B cell (primary cell): ENCODE results near the gene ST6GALNAC3. TPM values are rescaled to one million over a fixed set of nuclear protein-coding genes. Genes with fewer than 3 reads are reported as not detected.

Experiments used
- ATAC-seq: fragments of 200-7000 bp; cut with Tn5 transposase; one replicate; pipeline ENCODE4 v1.10.0; 2021; ENCODE audit warnings: low read depth, mild to moderate bottlenecking, moderate number of reproducible peaks, moderate library complexity
- CTCF ChIA-PET: fragments of 350-600 bp; sonication (Branson Sonifier 250); formaldehyde crosslinking; loops from one replicate; lab custom pipeline; 2021; ENCODE audit warnings: antibody characterized with exemption, inconsistent platforms; lab: Charles Lee
- POLR2A ChIA-PET: fragments of 350-600 bp; sonication (Branson Sonifier 250); formaldehyde crosslinking; loops from one replicate; lab custom pipeline; 2021; ENCODE audit warnings: antibody characterized with exemption; lab: Charles Lee
- DNase-seq: peaks from one replicate; pipeline ENCODE4 v3.0.0; 2013
- H2AFZ ChIP-seq: 2 replicates; pipeline ENCODE4 v1.6.1; 2012; ENCODE audit warnings: mild to moderate bottlenecking, low read depth, low read length; ENCODE audit not compliant: insufficient read depth, poor library complexity, severe bottlenecking
- H3K27ac ChIP-seq, 2 donors: 1 replicate in 1 of 2; 2 replicates in 1 of 2; pipeline ENCODE4 v1.5.1; 2012 to 2013; ENCODE audit warnings: low read length in 2 of 2, mild to moderate bottlenecking in 2 of 2, moderate library complexity in 1 of 2
- H3K27me3 ChIP-seq, 4 experiments: fragments of 200-600 bp in 1 of 4; sonication (generic) in 1 of 4; replicated peaks in 1 of 4; 1 replicate in 2 of 4; 2 replicates in 2 of 4; pipeline versions ENCODE4 v1.6.1 to v1.7.0; 2013 to 2016; ENCODE audit warnings: low read length in 3 of 4, mild to moderate bottlenecking in 2 of 4, mixed read lengths in 1 of 4, moderate library complexity in 1 of 4; ENCODE audit not compliant: insufficient read depth in 4 of 4, control insufficient read depth in 3 of 4; ENCODE audit errors: control extremely low read depth in 1 of 4
- H3K36me3 ChIP-seq, 2 experiments: replicated peaks in 1 of 2; 1 replicate in 1 of 2; 2 replicates in 1 of 2; pipeline versions ENCODE4 v1.6.1 to v1.7.1; 2013; ENCODE audit warnings: low read length in 1 of 2; ENCODE audit not compliant: insufficient read depth in 2 of 2, control insufficient read depth in 1 of 2; ENCODE audit errors: control extremely low read depth in 1 of 2, extremely low read depth in 1 of 2
- H3K4me1 ChIP-seq, 2 donors: fragments of 200-600 bp in 1 of 2; sonication (generic) in 1 of 2; 1 replicate in 1 of 2; 2 replicates in 1 of 2; pipeline versions ENCODE4 v1.5.1 to v1.6.1; 2013 to 2017; ENCODE audit warnings: low read length in 2 of 2; ENCODE audit not compliant: control insufficient read depth in 2 of 2, insufficient read depth in 2 of 2
- H3K4me2 ChIP-seq: replicated peaks from 2 replicates; pipeline ENCODE3; 2012; ENCODE audit warnings: mild to moderate bottlenecking, low read depth, low read length; ENCODE audit not compliant: poor library complexity, severe bottlenecking
- H3K4me3 ChIP-seq, 5 experiments: fragments of 200-600 bp in 1 of 5; sonication (generic) in 1 of 5; 1 replicate in 3 of 5; 2 replicates in 2 of 5; pipeline versions ENCODE4 v1.5.1 to v1.7.0; 2011 to 2016; ENCODE audit warnings: low read length in 4 of 5, mild to moderate bottlenecking in 4 of 5, low read depth in 2 of 5, control low read depth in 1 of 5, moderate library complexity in 1 of 5; ENCODE audit not compliant: insufficient read depth in 1 of 5; ENCODE audit errors: control extremely low read depth in 1 of 5, extremely low read depth in 1 of 5
- H3K79me2 ChIP-seq: fragments of 200-600 bp; sonication (generic); one replicate; pipeline ENCODE4 v1.6.0; 2016; ENCODE audit warnings: low read length; ENCODE audit not compliant: control insufficient read depth, insufficient read depth
- H3K9ac ChIP-seq: fragments of 200-600 bp; sonication (generic); 2 replicates; pipeline ENCODE4 v1.6.1; 2017; ENCODE audit warnings: mild to moderate bottlenecking, low read length, moderate library complexity
- H3K9me3 ChIP-seq, 3 donors: one replicate each; pipeline versions ENCODE4 v1.6.1 to v1.7.1; 2013; ENCODE audit warnings: low read length in 2 of 3; ENCODE audit not compliant: control insufficient read depth in 2 of 3, insufficient read depth in 1 of 3; ENCODE audit errors: control extremely low read depth in 1 of 3
- H4K20me1 ChIP-seq: 2 replicates; pipeline ENCODE4 v1.6.0; 2012; ENCODE audit warnings: mild to moderate bottlenecking, low read length; ENCODE audit not compliant: insufficient read depth, control insufficient read depth, poor library complexity, severe bottlenecking
- H3K27ac Mint-ChIP-seq: one replicate; pipeline ENCODE4 v1.8.0; 2021; ENCODE audit warnings: mixed read lengths
- H3K27me3 Mint-ChIP-seq: one replicate; pipeline ENCODE4 v1.8.0; 2021; ENCODE audit warnings: mixed read lengths
- H3K4me1 Mint-ChIP-seq: one replicate; pipeline ENCODE4 v1.8.0; 2021; ENCODE audit warnings: mixed read lengths
- H3K4me3 Mint-ChIP-seq: one replicate; pipeline ENCODE4 v1.8.0; 2021; ENCODE audit warnings: mixed read lengths
- H3K9me3 Mint-ChIP-seq: one replicate; pipeline ENCODE4 v1.8.0; 2022; ENCODE audit warnings: mixed read lengths; ENCODE audit not compliant: insufficient read depth
- EZH2 ChIP-seq: IDR thresholded peaks from 2 replicates; pipeline ENCODE4 v1.6.1; 2012; ENCODE audit warnings: borderline replicate concordance, low read depth, mild to moderate bottlenecking, moderate library complexity, low read length; ENCODE audit not compliant: insufficient read depth, poor library complexity, severe bottlenecking
- WGBS: methylation state at CpG from one replicate; pipeline ENCODE4 v1.1.5; 2013; ENCODE audit warnings: missing lambda C conversion rate; ENCODE audit not compliant: insufficient coverage; 5-methylcytosine and 5-hydroxymethylcytosine counted together
- intact Hi-C: fragments of 100-400 bp; cut with micrococcal nuclease; formaldehyde crosslinking; loops from one replicate; pipeline ENCODE4 v1.10.0; 2022
- polyA plus RNA-seq: library from polyadenylated mRNA; depleted of rRNA; stranded (reverse); fragments of >200 nt; gene quantifications from 2 replicates; pipeline ENCODE4 v1.2.3, GENCODE V29; 2012
- total RNA-seq, 2 donors: library from RNA; stranded (reverse); fragments of 120-200 nt in 1 of 2; gene quantifications; 1 replicate in 1 of 2; 2 replicates in 1 of 2; pipeline versions ENCODE4 v1.2.3 to v1.2.4, GENCODE V29; 2013 to 2022
- TF ChIP-seq, protein P1 (sequence below): fragments of 200-600 bp; IDR thresholded peaks from one replicate; pipeline ENCODE4 v1.8.0; 2022; ENCODE audit warnings: antibody characterized with exemption, mild to moderate bottlenecking

Gene ST6GALNAC3
- total and polyA plus RNA-seq, 2 donors (not counting 1 experiment from before 2014, with no cell fraction given), result 3.0 to 17.3 TPM

DNA sequence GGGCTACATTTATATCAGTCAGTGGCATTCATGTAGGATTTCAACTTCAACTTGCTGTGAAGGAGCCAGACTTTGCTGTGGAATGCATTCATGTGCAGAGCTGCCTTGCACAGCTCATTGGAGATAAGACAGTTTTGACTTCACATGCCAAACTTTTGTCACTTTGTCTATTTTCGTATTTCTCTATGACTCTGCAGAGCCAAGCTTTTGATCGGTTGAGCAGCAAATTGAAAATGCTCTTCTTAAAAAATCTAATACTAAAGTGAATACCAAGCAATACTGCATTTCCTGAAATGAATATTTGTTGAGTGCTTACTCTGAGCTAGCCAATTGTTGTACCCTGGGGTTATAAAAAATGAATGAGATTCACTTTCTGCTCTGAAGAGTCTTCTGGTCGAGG lies 388.7 kb downstream of the ST6GALNAC3 start:
- Histone ChIP-seq H3K79me2 (no peaks in the 10 kb centered on the region), H3K4me2 (no peak overlapping the region), H3K9ac (no peak overlapping the region), H3K4me3 (no peak overlapping the region), H3K27me3 (no peaks in the 10 kb centered on the region), H4K20me1 (no peaks in the 10 kb centered on the region), H3K4me1 (no peaks in the 10 kb centered on the region), H3K36me3 (no peaks in the 10 kb centered on the region), H3K27ac (no peak overlapping the region), H3K9me3 (no peaks in the 10 kb centered on the region), H2AFZ (no peak overlapping the region)
- H3K9me3 Mint-ChIP-seq, result no peaks in the 10 kb centered on the region
- H3K4me3 Mint-ChIP-seq, result no peak overlapping the region
- intact Hi-C loops, result no loop called here
- ChIA-PET CTCF (interaction anchor here (0.6 kb wide), 1 partner anchor 308 kb away, joined by 3 read pairs; no protein-coding TSS in a partner anchor), POLR2A (no interaction called here)
- ATAC-seq (no peak), DNase-seq (no peak)
- H3K27ac Mint-ChIP-seq, result no peak overlapping the region
- H3K4me1 Mint-ChIP-seq, result no peaks in the 10 kb centered on the region
- WGBS, result 0% methylated on average over 1 of the region's 3 CpGs
- no peaks in the 10 kb centered on the region for H3K27me3 Mint-ChIP-seq
- TF ChIP-seq EZH2, result no peak
- TF ChIP-seq, protein P1, sequence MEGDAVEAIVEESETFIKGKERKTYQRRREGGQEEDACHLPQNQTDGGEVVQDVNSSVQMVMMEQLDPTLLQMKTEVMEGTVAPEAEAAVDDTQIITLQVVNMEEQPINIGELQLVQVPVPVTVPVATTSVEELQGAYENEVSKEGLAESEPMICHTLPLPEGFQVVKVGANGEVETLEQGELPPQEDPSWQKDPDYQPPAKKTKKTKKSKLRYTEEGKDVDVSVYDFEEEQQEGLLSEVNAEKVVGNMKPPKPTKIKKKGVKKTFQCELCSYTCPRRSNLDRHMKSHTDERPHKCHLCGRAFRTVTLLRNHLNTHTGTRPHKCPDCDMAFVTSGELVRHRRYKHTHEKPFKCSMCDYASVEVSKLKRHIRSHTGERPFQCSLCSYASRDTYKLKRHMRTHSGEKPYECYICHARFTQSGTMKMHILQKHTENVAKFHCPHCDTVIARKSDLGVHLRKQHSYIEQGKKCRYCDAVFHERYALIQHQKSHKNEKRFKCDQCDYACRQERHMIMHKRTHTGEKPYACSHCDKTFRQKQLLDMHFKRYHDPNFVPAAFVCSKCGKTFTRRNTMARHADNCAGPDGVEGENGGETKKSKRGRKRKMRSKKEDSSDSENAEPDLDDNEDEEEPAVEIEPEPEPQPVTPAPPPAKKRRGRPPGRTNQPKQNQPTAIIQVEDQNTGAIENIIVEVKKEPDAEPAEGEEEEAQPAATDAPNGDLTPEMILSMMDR, result no peak

DNA sequence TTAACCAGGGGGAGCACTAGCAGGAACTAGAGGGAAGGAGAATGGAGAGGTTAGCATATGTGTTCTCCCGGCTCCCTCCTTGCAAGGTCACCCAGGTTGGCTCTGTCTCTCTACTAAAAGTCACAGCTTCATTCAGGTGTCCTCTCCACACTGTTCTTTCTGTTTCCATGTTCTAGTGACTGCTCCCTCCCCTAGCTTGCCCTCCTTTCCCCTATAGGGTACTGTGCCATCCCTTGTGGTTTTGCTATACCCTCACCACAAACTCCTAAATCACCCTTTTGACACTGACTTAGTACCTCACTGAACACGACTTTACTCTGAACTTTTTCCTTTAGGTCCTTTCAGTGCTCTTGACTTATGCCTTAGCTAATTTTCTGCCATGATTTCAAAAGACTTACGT lies 389.3 kb downstream of the ST6GALNAC3 start:
- Histone ChIP-seq H3K4me1 (no peaks in the 10 kb centered on the region), H3K4me3 (no peak overlapping the region), H3K27ac (no peak overlapping the region), H3K27me3 (no peaks in the 10 kb centered on the region), H3K4me2 (no peak overlapping the region), H3K9me3 (no peaks in the 10 kb centered on the region), H3K36me3 (no peaks in the 10 kb centered on the region), H3K9ac (no peak overlapping the region), H3K79me2 (no peaks in the 10 kb centered on the region), H2AFZ (no peak overlapping the region), H4K20me1 (no peaks in the 10 kb centered on the region)
- no peaks in the 10 kb centered on the region for H3K27me3 Mint-ChIP-seq
- ChIA-PET CTCF (no interaction called here), POLR2A (no interaction called here)
- WGBS, result 13% methylated on average over 1 of the region's 3 CpGs
- ATAC-seq (no peak), DNase-seq (no peak)
- H3K9me3 Mint-ChIP-seq, result no peaks in the 10 kb centered on the region
- H3K4me1 Mint-ChIP-seq, result no peaks in the 10 kb centered on the region
- no peak overlapping the region for H3K4me3 Mint-ChIP-seq
- TF ChIP-seq, protein P1, result no peak
- no peak for TF ChIP-seq EZH2
- intact Hi-C loops, result no loop called here
- no peak overlapping the region for H3K27ac Mint-ChIP-seq
